Measurements from ENCODE around the gene PCDHGA1. TPM values are rescaled to one million over a fixed set of nuclear protein-coding genes. Genes with fewer than 3 reads are reported as not detected.
A peak's percentile ranks its signal among the peaks of the same experiment; 100 is the strongest.
"Not testable (repeated sequence)": the region's sequence is repeated elsewhere in the genome, so short reads cannot be mapped to it uniquely, and the experiment has no call there.

Gene PCDHGA1
- polyA plus RNA-seq, 1 donor from 2014 or later, result 0.19 TPM

GRCh38 chr5:141316963-141317362, 13.4 kb upstream of the PCDHGA1 start:
- not testable (repeated sequence) for H3K4me3 ChIP-seq (ENCODE audit: low read length); H3K27me3 ChIP-seq (ENCODE audit: insufficient read depth, low read depth, low read length); H3K9me2 ChIP-seq (ENCODE audit: insufficient read depth, low read length); H3K9ac ChIP-seq (ENCODE audit: low read length); H3K4me2 ChIP-seq (ENCODE audit: low read length); H4K20me1 ChIP-seq (ENCODE audit: insufficient read depth); H3K27ac ChIP-seq (ENCODE audit: low read length); H2AFZ ChIP-seq (ENCODE audit: low read depth, low read length)
- peaks cover 43% of the 10 kb centered on the region for H3K79me2 ChIP-seq (replicated peaks; ENCODE audit: insufficient read depth, low read length)
- H3K9me3 ChIP-seq (ENCODE audit: low read length), result peaks cover 45% of the 10 kb centered on the region
- H3K36me3 ChIP-seq (ENCODE audit: insufficient read depth, low read length), result peaks cover 45% of the 10 kb centered on the region
- peaks cover 14% of the 10 kb centered on the region for H3F3A ChIP-seq (ENCODE audit: insufficient read depth, low read length, poor library complexity, severe bottlenecking)

- Histone ChIP-seq H3K36me3 (ENCODE audit: insufficient read depth, low read length) (peaks cover 40% of the 10 kb centered on the region), H2AFZ (ENCODE audit: low read depth, low read length) (no peak overlapping the region), H4K20me1 (ENCODE audit: insufficient read depth) (no peaks in the 10 kb centered on the region), H3K27me3 (ENCODE audit: insufficient read depth, low read depth, low read length) (no peaks in the 10 kb centered on the region), H3K9me2 (ENCODE audit: insufficient read depth, low read length) (no peaks in the 10 kb centered on the region), H3K79me2 (replicated peaks; ENCODE audit: insufficient read depth, low read length) (peaks cover 40% of the 10 kb centered on the region), H3K9me3 (ENCODE audit: low read length) (peaks cover 42% of the 10 kb centered on the region), H3F3A (ENCODE audit: insufficient read depth, low read length, poor library complexity, severe bottlenecking) (peaks cover 14% of the 10 kb centered on the region), H3K4me2 (ENCODE audit: low read length) (peak overlapping the region; percentile 82), H3K9ac (ENCODE audit: low read length) (no peak overlapping the region), H3K4me3 (ENCODE audit: low read length) (peak overlapping the region; percentile 77), H3K27ac (ENCODE audit: low read length) (peak overlapping the region; percentile 99)
- TF ChIP-seq, protein P1, sequence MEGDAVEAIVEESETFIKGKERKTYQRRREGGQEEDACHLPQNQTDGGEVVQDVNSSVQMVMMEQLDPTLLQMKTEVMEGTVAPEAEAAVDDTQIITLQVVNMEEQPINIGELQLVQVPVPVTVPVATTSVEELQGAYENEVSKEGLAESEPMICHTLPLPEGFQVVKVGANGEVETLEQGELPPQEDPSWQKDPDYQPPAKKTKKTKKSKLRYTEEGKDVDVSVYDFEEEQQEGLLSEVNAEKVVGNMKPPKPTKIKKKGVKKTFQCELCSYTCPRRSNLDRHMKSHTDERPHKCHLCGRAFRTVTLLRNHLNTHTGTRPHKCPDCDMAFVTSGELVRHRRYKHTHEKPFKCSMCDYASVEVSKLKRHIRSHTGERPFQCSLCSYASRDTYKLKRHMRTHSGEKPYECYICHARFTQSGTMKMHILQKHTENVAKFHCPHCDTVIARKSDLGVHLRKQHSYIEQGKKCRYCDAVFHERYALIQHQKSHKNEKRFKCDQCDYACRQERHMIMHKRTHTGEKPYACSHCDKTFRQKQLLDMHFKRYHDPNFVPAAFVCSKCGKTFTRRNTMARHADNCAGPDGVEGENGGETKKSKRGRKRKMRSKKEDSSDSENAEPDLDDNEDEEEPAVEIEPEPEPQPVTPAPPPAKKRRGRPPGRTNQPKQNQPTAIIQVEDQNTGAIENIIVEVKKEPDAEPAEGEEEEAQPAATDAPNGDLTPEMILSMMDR (IDR thresholded peaks at IDR 0.05; ENCODE audit: poor library complexity, severe bottlenecking), result no peak
Measured at GRCh38 chr5:141319202-141319601, 11.1 kb upstream of the PCDHGA1 start.

DNA sequence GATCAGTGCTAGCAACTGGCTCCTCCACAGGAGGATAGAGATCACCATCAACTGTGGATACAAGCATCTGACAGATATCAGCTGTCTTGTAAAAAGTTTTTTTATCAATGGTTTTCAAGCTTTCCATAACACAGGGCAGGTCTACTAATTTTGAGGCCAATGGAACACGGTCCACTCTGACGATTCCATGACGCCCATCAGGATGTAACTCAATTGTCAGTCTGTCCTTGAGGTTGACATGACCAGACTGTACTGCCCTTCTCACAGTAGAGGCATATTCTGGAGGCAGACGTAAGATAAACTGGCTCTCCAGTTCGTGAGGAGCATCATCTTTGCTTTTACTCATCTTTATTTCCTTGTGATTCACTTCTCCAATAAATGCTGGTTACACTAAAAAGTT, 10.6 kb upstream of the PCDHGA1 start:
- Histone ChIP-seq H4K20me1 (ENCODE audit: insufficient read depth) (no peaks in the 10 kb centered on the region), H3K4me3 (ENCODE audit: low read length) (peak overlapping the region; percentile 77), H3K9me3 (ENCODE audit: low read length) (peaks cover 42% of the 10 kb centered on the region), H3K36me3 (ENCODE audit: insufficient read depth, low read length) (peaks cover 35% of the 10 kb centered on the region), H3K9me2 (ENCODE audit: insufficient read depth, low read length) (no peaks in the 10 kb centered on the region), H3K79me2 (replicated peaks; ENCODE audit: insufficient read depth, low read length) (peaks cover 38% of the 10 kb centered on the region), H3K27ac (ENCODE audit: low read length) (peak overlapping the region; percentile 99), H3K4me2 (ENCODE audit: low read length) (peak overlapping the region; percentile 82), H3K9ac (ENCODE audit: low read length) (peak overlapping the region; percentile 95), H2AFZ (ENCODE audit: low read depth, low read length) (peak overlapping the region; percentile 24), H3F3A (ENCODE audit: insufficient read depth, low read length, poor library complexity, severe bottlenecking) (peaks cover 14% of the 10 kb centered on the region), H3K27me3 (ENCODE audit: insufficient read depth, low read depth, low read length) (no peaks in the 10 kb centered on the region)
- TF ChIP-seq RAD21 (conservative IDR thresholded peaks at IDR 0.05), result no peak
- no peak for TF ChIP-seq POLR2AphosphoS5 (IDR thresholded peaks at IDR 0.05)
- TF ChIP-seq, protein P1 (IDR thresholded peaks at IDR 0.05; ENCODE audit: poor library complexity, severe bottlenecking), result no peak
- TF ChIP-seq EP300 (conservative IDR thresholded peaks at IDR 0.05; ENCODE audit: poor library complexity, severe bottlenecking), result no peak
